H1 (cell line): ENCODE results near the gene ARMH3. TPM values are rescaled to one million over a fixed set of nuclear protein-coding genes. Genes with fewer than 3 reads are reported as not detected.

Experiments
- CTCF ChIA-PET: fragments of 300-600 bp; sonication (Branson Sonifier 250); formaldehyde crosslinking; loops from one replicate; lab custom pipeline; 2021; ENCODE audit not compliant: partially characterized antibody; lab: Charles Lee
- POLR2A ChIA-PET: fragments of 300-600 bp; sonication (Branson Sonifier 250); formaldehyde crosslinking; loops from one replicate; lab custom pipeline; 2021; ENCODE audit warnings: inconsistent platforms; ENCODE audit not compliant: partially characterized antibody; lab: Charles Lee
- DNase-seq, 2 experiments: peaks; one replicate each; pipeline versions ENCODE4 v3.0.0 to v3.0.0-alpha.2; 2010 to 2022; ENCODE audit warnings: low spot score in 2 of 2, low read depth in 1 of 2, mixed read lengths in 1 of 2
- FAIRE-seq: peaks from 2 replicates; lab custom pipeline; 2011; peaks lifted over from hg19 to GRCh38; lab: Jason Lieb, UNC
- H2AFZ ChIP-seq: 2 replicates; pipeline ENCODE4 v1.8.1; 2012; ENCODE audit warnings: low read length, inconsistent platforms
- H2AK5ac ChIP-seq: 2 replicates; pipeline ENCODE4 v1.6.1; 2013; ENCODE audit warnings: low read depth, low read length
- H2BK120ac ChIP-seq: replicated peaks from 2 replicates; pipeline ENCODE3; 2013; ENCODE audit warnings: low read depth, low read length, inconsistent platforms
- H2BK12ac ChIP-seq: 2 replicates; pipeline ENCODE4 v1.6.1; 2013; ENCODE audit warnings: low read depth, low read length
- H2BK15ac ChIP-seq: 2 replicates; pipeline ENCODE4 v1.6.1; 2013; ENCODE audit warnings: low read length
- H2BK20ac ChIP-seq: 2 replicates; pipeline ENCODE4 v1.6.1; 2013; ENCODE audit warnings: low read length
- H2BK5ac ChIP-seq: 2 replicates; pipeline ENCODE4 v1.6.1; 2013; ENCODE audit warnings: low read depth, low read length
- H3K14ac ChIP-seq: 2 replicates; pipeline ENCODE4 v1.6.1; 2013; ENCODE audit warnings: inconsistent platforms; ENCODE audit not compliant: insufficient read length
- H3K18ac ChIP-seq: 2 replicates; pipeline ENCODE4 v1.6.1; 2013; ENCODE audit warnings: low read length; ENCODE audit errors: extremely low read depth
- H3K23ac ChIP-seq: 2 replicates; pipeline ENCODE4 v1.6.1; 2013; ENCODE audit warnings: inconsistent platforms; ENCODE audit not compliant: insufficient read length
- H3K23me2 ChIP-seq: 2 replicates; pipeline ENCODE4 v1.6.1; 2013; ENCODE audit warnings: low read depth, low read length
- H3K27ac ChIP-seq: 2 replicates; pipeline ENCODE4 v1.6.1; 2011; ENCODE audit warnings: low read depth, low read length, inconsistent platforms
- H3K27me3 ChIP-seq, 4 experiments: replicated peaks in 1 of 4; 1 replicate in 1 of 4; 2 replicates in 3 of 4; pipeline versions ENCODE4 v1.6.1 to v1.8.1; 2011 to 2013; ENCODE audit warnings: low read length in 3 of 4, mild to moderate bottlenecking in 3 of 4, inconsistent platforms in 2 of 4, mixed read lengths in 2 of 4, moderate library complexity in 1 of 4; ENCODE audit not compliant: control insufficient read depth in 3 of 4, insufficient read depth in 3 of 4; ENCODE audit errors: extremely low read depth in 1 of 4
- H3K36me3 ChIP-seq, 4 experiments: 2 replicates each; pipeline versions ENCODE4 v1.6.1 to v1.8.1; 2011 to 2013; ENCODE audit warnings: mild to moderate bottlenecking in 4 of 4, low read length in 3 of 4, moderate library complexity in 2 of 4, control low read depth in 1 of 4, inconsistent platforms in 1 of 4; ENCODE audit not compliant: insufficient read depth in 4 of 4, control insufficient read depth in 2 of 4
- H3K4ac ChIP-seq: replicated peaks from 2 replicates; pipeline ENCODE3; 2013; ENCODE audit warnings: low read length, low read depth, mixed read lengths, inconsistent platforms; ENCODE audit not compliant: insufficient read length
- H3K4me1 ChIP-seq, 4 experiments: replicated peaks in 1 of 4; 1 replicate in 1 of 4; 2 replicates in 3 of 4; pipeline versions ENCODE4 v1.6.1 to v1.8.1; 2011 to 2013; ENCODE audit warnings: low read length in 3 of 4, inconsistent platforms in 2 of 4, mixed read lengths in 1 of 4; ENCODE audit not compliant: insufficient read depth in 4 of 4, control insufficient read depth in 3 of 4
- H3K4me2 ChIP-seq, 2 experiments: 2 replicates each; pipeline versions ENCODE4 v1.6.1 to v1.8.1; 2011 to 2013; ENCODE audit warnings: low read depth in 2 of 2, low read length in 2 of 2, control low read depth in 1 of 2, inconsistent platforms in 1 of 2, mild to moderate bottlenecking in 1 of 2; ENCODE audit not compliant: insufficient read depth in 1 of 2
- H3K4me3 ChIP-seq, 4 experiments: fragments of 200-600, 300-600 bp in 1 of 4; sonication (generic), shearing (Covaris generic), sonication (Bioruptor Twin) in 1 of 4; 2 replicates each; pipeline versions ENCODE4 v1.5.1 to v1.8.1; 2011 to 2016; ENCODE audit warnings: low read length in 4 of 4, low read depth in 3 of 4, control low read depth in 2 of 4, inconsistent platforms in 2 of 4, mild to moderate bottlenecking in 2 of 4, mixed read lengths in 1 of 4, moderate library complexity in 1 of 4; ENCODE audit not compliant: insufficient read depth in 2 of 4; ENCODE audit errors: extremely low read depth in 1 of 4
- H3K56ac ChIP-seq: replicated peaks from 2 replicates; pipeline ENCODE3; 2013; ENCODE audit warnings: low read depth, mild to moderate bottlenecking, mixed read lengths, low read length, inconsistent platforms; ENCODE audit not compliant: insufficient read length
- H3K79me1 ChIP-seq: 2 replicates; pipeline ENCODE4 v1.6.1; 2013; ENCODE audit warnings: low read depth, low read length, control low read depth
- H3K79me2 ChIP-seq, 2 experiments: 2 replicates each; pipeline versions ENCODE4 v1.6.1 to v1.8.1; 2012 to 2013; ENCODE audit warnings: low read length in 2 of 2, mild to moderate bottlenecking in 2 of 2, inconsistent platforms in 1 of 2; ENCODE audit not compliant: insufficient read depth in 2 of 2, control insufficient read depth in 1 of 2
- H3K9ac ChIP-seq, 4 experiments: replicated peaks in 1 of 4; 1 replicate in 1 of 4; 2 replicates in 3 of 4; pipeline versions ENCODE4 v1.6.1 to v1.8.1; 2011 to 2013; ENCODE audit warnings: low read depth in 3 of 4, low read length in 3 of 4, control low read depth in 2 of 4, mild to moderate bottlenecking in 2 of 4, moderate library complexity in 2 of 4, inconsistent platforms in 1 of 4; ENCODE audit errors: extremely low read depth in 1 of 4
- H3K9me3 ChIP-seq, 2 experiments: 2 replicates each; pipeline versions ENCODE4 v1.6.1 to v1.8.1; 2012 to 2013; ENCODE audit warnings: mild to moderate bottlenecking in 2 of 2, moderate library complexity in 2 of 2, control low read depth in 1 of 2, inconsistent platforms in 1 of 2, low read depth in 1 of 2, low read length in 1 of 2, mixed read lengths in 1 of 2; ENCODE audit not compliant: insufficient read depth in 2 of 2
- H4K20me1 ChIP-seq, 2 experiments: replicated peaks in 1 of 2; 2 replicates each; pipeline versions ENCODE3 to v1.8.1; 2011 to 2013; ENCODE audit warnings: inconsistent platforms in 2 of 2, low read length in 2 of 2, mild to moderate bottlenecking in 1 of 2; ENCODE audit not compliant: insufficient read depth in 2 of 2, control insufficient read depth in 1 of 2
- H4K5ac ChIP-seq: 2 replicates; pipeline ENCODE4 v1.6.1; 2013; ENCODE audit warnings: low read length, low read depth, mixed read lengths, inconsistent platforms; ENCODE audit not compliant: insufficient read length
- H4K8ac ChIP-seq: 2 replicates; pipeline ENCODE4 v1.8.0; 2013; ENCODE audit warnings: mild to moderate bottlenecking, moderate library complexity, low read length, inconsistent platforms; ENCODE audit not compliant: insufficient read depth; ENCODE audit errors: extremely low read depth
- H4K91ac ChIP-seq: replicated peaks from 2 replicates; pipeline ENCODE3; 2013; ENCODE audit warnings: low read length, mixed read lengths, inconsistent platforms; ENCODE audit not compliant: insufficient read length
- CREB1 ChIP-seq: IDR thresholded peaks from 2 replicates; pipeline ENCODE4 v1.6.1; 2012; ENCODE audit warnings: inconsistent platforms
- E2F6 ChIP-seq: IDR thresholded peaks from 2 replicates; pipeline ENCODE4 v1.6.1; 2012; ENCODE audit warnings: inconsistent platforms
- KDM5A ChIP-seq: fragments of 200-600 bp; IDR thresholded peaks from 2 replicates; pipeline ENCODE4 v1.7.1; 2012; ENCODE audit warnings: mild to moderate bottlenecking, low read length, inconsistent platforms, mixed read lengths
- NRF1 ChIP-seq: IDR thresholded peaks from 2 replicates; pipeline ENCODE4 v1.6.1; 2011; ENCODE audit warnings: mild to moderate bottlenecking, low read depth, low read length, improper control_type of control experiment
- POLR2A ChIP-seq, 2 experiments: IDR thresholded peaks; 1 replicate in 1 of 2; 2 replicates in 1 of 2; pipeline ENCODE4 v1.6.1; 2011; ENCODE audit warnings: low read depth in 2 of 2, low read length in 2 of 2, mild to moderate bottlenecking in 2 of 2; ENCODE audit errors: control extremely low read depth in 1 of 2
- POU5F1 ChIP-seq: IDR thresholded peaks from 2 replicates; pipeline ENCODE4 v1.6.1; 2011; ENCODE audit warnings: low read depth, mild to moderate bottlenecking, low read length, moderate library complexity
- RNF2 ChIP-seq: fragments of 200-900, 300-1000 bp; sonication (generic); IDR thresholded peaks from 2 replicates; pipeline ENCODE4 v1.7.1; 2016; ENCODE audit warnings: borderline replicate concordance, low read depth, mild to moderate bottlenecking, antibody characterized with exemption, low read length; ENCODE audit not compliant: poor library complexity, severe bottlenecking; ENCODE audit errors: missing control alignments
- SIRT6 ChIP-seq: IDR thresholded peaks from one replicate; pipeline ENCODE4 v1.7.1; 2012; ENCODE audit warnings: low read length, inconsistent platforms
- SP1 ChIP-seq: IDR thresholded peaks from 2 replicates; pipeline ENCODE4 v1.6.1; 2011; ENCODE audit warnings: low read depth, low read length
- WGBS, 2 experiments: shearing (Covaris generic) in 1 of 2; methylation state at CpG; one replicate each; pipeline versions ENCODE4 v1.1.6 to v1.1.7; 2013 to 2015; ENCODE audit warnings: low lambda C conversion rate in 2 of 2, mixed read lengths in 2 of 2, inconsistent platforms in 1 of 2, low coverage in 1 of 2, missing lambda C conversion rate in 1 of 2; ENCODE audit not compliant: insufficient replicate concordance in 2 of 2, insufficient coverage in 1 of 2, insufficient read length in 1 of 2; ENCODE audit errors: extremely low coverage in 1 of 2, missing lambda C conversion rate in 1 of 2; 5-methylcytosine and 5-hydroxymethylcytosine counted together
- polyA plus RNA-seq, 7 experiments: library from polyadenylated mRNA; depleted of rRNA in 3 of 7; stranded (reverse) in 5 of 7; unstranded in 2 of 7; fragments of >200 nt in 5 of 7; fragments of 200-250 nt in 2 of 7; gene quantifications; 1 replicate in 5 of 7; 2 replicates in 1 of 7; 4 replicates in 1 of 7; pipeline versions ENCODE4 v1.2.1 to v1.2.3, GENCODE V29; 2011 to 2013; ENCODE audit warnings: missing spikeins in 2 of 7, mixed read lengths in 2 of 7
- total RNA-seq: library from RNA; stranded (reverse); fragmentation: NEBNext Ultra II Directional; extraction: Animal tissue kit (Norgen Biotek cat#: 25700); gene quantifications from 2 replicates; pipeline ENCODE4 v1.2.1, GENCODE V29; 2021

The ARMH3 gene
- total and polyA plus RNA-seq, 2 of the 8 experiments (the other 6 are each of a cell fraction or from before 2014, with no cell fraction given): 11.6 to 18.3 TPM

- no peak overlapping the region for H2BK20ac ChIP-seq
- no peak overlapping the region for H2AK5ac ChIP-seq
- DNase-seq (no peak), FAIRE-seq (no peak)
- no peak overlapping the region for H2AFZ ChIP-seq
- H2BK12ac ChIP-seq: no peak overlapping the region
- H3K4me1 ChIP-seq: no peaks in the 10 kb centered on the region
- H3K4ac ChIP-seq: no peak overlapping the region
- H3K36me3 ChIP-seq: no peaks in the 10 kb centered on the region; a peak in 1 of 8 replicates
- H3K27me3 ChIP-seq: no peaks in the 10 kb centered on the region
- no peaks in the 10 kb centered on the region for H4K20me1 ChIP-seq
- H4K5ac ChIP-seq: no peak overlapping the region
- H3K23me2 ChIP-seq: no peaks in the 10 kb centered on the region
- H2BK15ac ChIP-seq: no peak overlapping the region
- H3K14ac ChIP-seq: no peak overlapping the region
- no peaks in the 10 kb centered on the region for H3K79me2 ChIP-seq
- H3K9me3 ChIP-seq: no peaks in the 10 kb centered on the region
- 89% methylated on average over 5 of the region's 8 CpGs; no CpG with 5 or more reads in 1 of the 2 experiments for WGBS, 2 experiments
- ChIA-PET CTCF (interaction anchor here (0.7 to 1.2 kb wide), 2 partner anchors 14 to 23 kb away, joined by 3 to 9 read pairs; no protein-coding TSS in a partner anchor), POLR2A (interaction anchor here (0.6 to 1.9 kb wide), 3 partner anchors 18 to 182 kb away, joined by 3 to 5 read pairs (median 4); no protein-coding TSS in a partner anchor)
- H2BK120ac ChIP-seq: no peak overlapping the region
- no peak overlapping the region for H2BK5ac ChIP-seq
- H3K56ac ChIP-seq: no peak overlapping the region
- H3K9ac ChIP-seq: no peak overlapping the region
- no peak overlapping the region for H4K8ac ChIP-seq
- no peak overlapping the region for H3K18ac ChIP-seq
- no peak overlapping the region for H3K23ac ChIP-seq
- no peak overlapping the region for H3K27ac ChIP-seq
- H3K79me1 ChIP-seq: no peaks in the 10 kb centered on the region
- no peak overlapping the region for H3K4me2 ChIP-seq
- H3K4me3 ChIP-seq: no peak overlapping the region
- TF ChIP-seq SIRT6: no peak
- TF ChIP-seq KDM5A: no peak
- no peak for TF ChIP-seq CREB1
- TF ChIP-seq RNF2: no peak
- TF ChIP-seq E2F6: no peak
- no peak for TF ChIP-seq POU5F1
- TF ChIP-seq SP1: no peak
- TF ChIP-seq POLR2A (IDR thresholded peaks at IDR 0.05; ENCODE audit: control extremely low read depth in 1 of 2, low read depth in 2 of 2, low read length in 2 of 2): no peak
- no peak for TF ChIP-seq NRF1
- H4K91ac ChIP-seq: no peak overlapping the region
These were observed 30.2 kb upstream of the ARMH3 start for GRCh38 chr10:102086196-102086595.
